ENCODE results near the gene IQGAP3. TPM values are rescaled to one million over a fixed set of nuclear protein-coding genes. Genes with fewer than 3 reads are reported as not detected.

Gene IQGAP3
- total RNA-seq, 2 donors from 2014 or later, result 2.2 to 3.5 TPM

DNA sequence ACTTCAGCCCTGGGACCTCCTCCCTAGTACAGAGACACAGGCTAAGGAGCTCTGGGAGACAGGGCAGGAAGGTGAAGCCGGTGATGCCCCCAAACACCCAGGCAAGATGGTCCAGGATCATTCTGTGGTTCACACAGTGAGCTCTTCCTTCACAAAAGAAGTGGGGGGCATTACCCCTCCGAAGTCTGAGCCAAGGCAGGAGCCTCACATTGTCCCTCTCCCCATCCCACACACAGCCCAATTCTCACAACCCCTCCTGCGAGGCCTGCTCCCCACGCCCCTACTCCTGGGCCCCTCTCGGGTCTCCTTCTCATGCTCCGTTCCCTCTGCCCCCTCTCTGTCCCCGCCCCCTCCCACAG is 82.5 kb downstream of the IQGAP3 start:
- Histone ChIP-seq H3K9me3 (no peaks in the 10 kb centered on the region), H3K27me3 (replicated peaks; ENCODE audit: insufficient read depth) (no peaks in the 10 kb centered on the region), H3K27ac (peak overlapping the region; percentile 72 to 100), H3K4me3 (peak overlapping the region; percentile 69), H3K36me3 (peaks cover 9% of the 10 kb centered on the region), H3K4me1 (ENCODE audit: control insufficient read depth in 1 of 2, low read depth in 2 of 2) (peaks cover 74 to 100% of the 10 kb centered on the region in 2 donors)
- DNase-seq (ENCODE audit: low spot score) (no peak), ATAC-seq (ENCODE audit: insufficient number of reproducible peaks, low FRiP score, low read depth) (no peak)
- no peak for TF ChIP-seq CTCF (IDR thresholded peaks at IDR 0.05)

DNA sequence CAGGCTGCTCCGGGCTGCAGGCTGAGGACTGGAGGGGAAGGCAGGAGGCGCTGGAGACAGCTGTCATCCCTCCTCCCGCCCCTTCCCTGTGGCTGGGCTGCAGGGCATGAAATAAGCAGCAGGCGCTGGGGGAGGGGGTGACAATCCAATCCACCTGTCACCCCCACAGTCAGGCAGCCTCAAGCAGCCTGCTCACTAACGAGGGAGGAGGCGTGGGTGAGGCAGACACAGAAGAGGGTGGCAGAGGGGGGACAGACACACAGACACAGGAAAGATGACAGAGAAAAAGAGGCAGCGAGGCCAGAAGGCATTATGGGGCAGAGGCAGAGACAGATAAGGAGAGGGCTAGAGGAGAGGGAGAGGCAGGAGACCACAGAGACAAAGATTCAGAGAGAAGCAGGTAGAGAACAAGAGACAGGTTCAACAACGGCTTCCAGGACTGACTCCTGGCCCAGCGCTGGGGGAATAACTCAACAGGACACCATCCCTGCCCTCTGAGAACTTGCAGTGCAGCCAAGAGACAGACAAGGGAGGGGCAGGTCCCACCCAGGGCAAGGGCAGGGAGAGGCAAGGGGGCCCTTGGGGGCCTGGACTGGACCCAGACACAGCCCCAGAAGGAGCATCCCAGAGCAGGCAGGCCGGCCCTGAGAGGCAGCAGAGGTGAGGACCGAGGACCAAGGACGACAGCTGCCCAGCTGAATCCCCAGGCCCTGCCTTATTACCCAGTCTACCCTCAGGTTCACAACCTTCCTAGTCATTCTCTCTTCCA is 83.0 kb downstream of the IQGAP3 start:
- peak overlapping the region; percentile 69 for H3K4me3 ChIP-seq

DNA sequence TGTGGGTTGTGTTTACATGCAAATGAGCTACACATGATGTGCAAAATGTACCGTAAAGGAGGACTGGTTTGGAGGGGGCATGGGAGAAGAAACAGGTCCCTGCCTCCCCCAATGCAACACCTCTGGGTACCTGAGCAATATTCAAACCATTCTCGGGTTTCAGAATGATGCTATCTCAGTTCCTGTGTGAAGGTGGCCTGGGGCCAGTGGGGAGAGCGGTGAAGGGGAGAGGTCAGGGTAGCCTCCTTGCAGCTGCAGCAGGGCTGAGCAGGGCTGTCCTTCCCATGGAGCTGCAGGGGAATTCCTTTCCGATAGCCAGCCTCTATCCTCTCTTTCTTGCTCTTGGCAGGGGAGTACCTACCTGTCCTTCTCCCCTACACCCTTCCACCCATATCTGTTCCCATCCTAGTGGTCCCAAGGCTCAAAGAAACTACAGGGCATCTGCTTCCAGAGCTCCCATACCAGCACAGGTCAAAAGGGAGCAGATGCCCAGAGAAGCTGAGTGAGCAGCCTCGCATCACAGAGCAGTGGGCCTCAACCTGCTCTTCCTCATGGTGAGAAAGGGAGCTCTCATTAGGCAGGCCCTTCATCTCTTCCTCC is 83.7 kb downstream of the IQGAP3 start:
- ATAC-seq (ENCODE audit: insufficient number of reproducible peaks, low FRiP score, low read depth), result no peak
- TF ChIP-seq CTCF (IDR thresholded peaks at IDR 0.05), result no peak
- Histone ChIP-seq H3K4me1 (ENCODE audit: control insufficient read depth in 1 of 2, low read depth in 2 of 2) (peaks cover 69 to 100% of the 10 kb centered on the region in 2 donors), H3K9me3 (no peaks in the 10 kb centered on the region), H3K27me3 (replicated peaks; ENCODE audit: insufficient read depth) (no peaks in the 10 kb centered on the region), H3K4me3 (peak overlapping the region; percentile 69), H3K27ac (peak overlapping the region; percentile 72 to 100), H3K36me3 (peaks cover 4% of the 10 kb centered on the region)
- DNase-seq (ENCODE audit: low spot score), result no peak

More for the DNA sequence above, 83.0 kb downstream of the IQGAP3 start:
- ATAC-seq (ENCODE audit: insufficient number of reproducible peaks, low FRiP score, low read depth) (no peak), DNase-seq (ENCODE audit: low spot score) (no peak)
- Histone ChIP-seq H3K27me3 (replicated peaks; ENCODE audit: insufficient read depth) (no peaks in the 10 kb centered on the region), H3K4me1 (ENCODE audit: control insufficient read depth in 1 of 2, low read depth in 2 of 2) (peaks cover 74 to 100% of the 10 kb centered on the region in 2 donors), H3K27ac (peak overlapping the region; percentile 72 to 100), H3K36me3 (peaks cover 4% of the 10 kb centered on the region), H3K9me3 (no peaks in the 10 kb centered on the region)
- no peak for TF ChIP-seq CTCF (IDR thresholded peaks at IDR 0.05)

- H3K27ac ChIP-seq, result peak overlapping the region in 1 of 2 donors; percentile 1
- no peaks in the 10 kb centered on the region for H3K9me3 ChIP-seq
- no peak for ATAC-seq (ENCODE audit: insufficient number of reproducible peaks, low FRiP score, low read depth)
- H3K4me1 ChIP-seq (ENCODE audit: control insufficient read depth in 1 of 2, low read depth in 2 of 2), result peaks cover 61 to 100% of the 10 kb centered on the region in 2 donors
- no peak for TF ChIP-seq CTCF (IDR thresholded peaks at IDR 0.05)
- no peaks in the 10 kb centered on the region for H3K27me3 ChIP-seq (replicated peaks; ENCODE audit: insufficient read depth)
- peaks cover 10% of the 10 kb centered on the region for H3K36me3 ChIP-seq
- no peak overlapping the region for H3K4me3 ChIP-seq
- no peak for DNase-seq (ENCODE audit: low spot score)
These were observed 84.5 kb downstream of the IQGAP3 start for GRCh38 chr1:156487862-156488261.

- no peak overlapping the region for H3K4me3 ChIP-seq
- H3K4me1 ChIP-seq (ENCODE audit: control insufficient read depth in 1 of 2, low read depth in 2 of 2), result peaks cover 50 to 97% of the 10 kb centered on the region in 2 donors
- no peaks in the 10 kb centered on the region for H3K9me3 ChIP-seq
- ATAC-seq (ENCODE audit: insufficient number of reproducible peaks, low FRiP score, low read depth) (no peak), DNase-seq (ENCODE audit: low spot score) (no peak)
- H3K27ac ChIP-seq, result no peak overlapping the region
- H3K27me3 ChIP-seq (replicated peaks; ENCODE audit: insufficient read depth), result no peaks in the 10 kb centered on the region
- TF ChIP-seq CTCF (IDR thresholded peaks at IDR 0.05), result no peak
- H3K36me3 ChIP-seq, result peaks cover 22% of the 10 kb centered on the region
These were observed 85.7 kb downstream of the IQGAP3 start for GRCh38 chr1:156486421-156487344.
